IMR-90 (cell line): Measurements from ENCODE around the gene PRKAR2A. TPM values are rescaled to one million over a fixed set of nuclear protein-coding genes. Genes with fewer than 3 reads are reported as not detected.

ENCODE experiments used
- ATAC-seq: fragments of 200-7000 bp; cut with Tn5 transposase; 2 replicates; pipeline ENCODE4 v1.9.1; 2020; ENCODE audit warnings: low read depth, mild to moderate bottlenecking, moderate library complexity
- BruUV-seq: library from RNA; stranded (reverse); fragments of 400-500 nt; replicated peaks from 2 replicates; lab custom pipeline; 2021; lab: Mats Ljungman, UMichigan
- CTCF ChIA-PET: fragments of 300-600 bp; formaldehyde crosslinking; extraction: SDS; loops from one replicate; lab custom pipeline; 2021; ENCODE audit warnings: antibody characterized with exemption; lab: Yijun Ruan, JAX
- POLR2A ChIA-PET: fragments of 300-600 bp; sonication (Branson Sonifier 250); formaldehyde crosslinking; loops from one replicate; lab custom pipeline; 2022; ENCODE audit warnings: antibody characterized with exemption; ENCODE audit not compliant: unreplicated experiment; lab: Charles Lee
- DNase-seq: peaks from one replicate; pipeline ENCODE4 v3.0.0; 2013
- H2AFZ ChIP-seq: replicated peaks from 2 replicates; pipeline ENCODE3; 2013; ENCODE audit warnings: low read length, mild to moderate bottlenecking; ENCODE audit not compliant: poor library complexity
- H2AK5ac ChIP-seq: 2 replicates; pipeline ENCODE4 v1.6.1; 2013; ENCODE audit warnings: low read depth, low read length, inconsistent platforms
- H2AK9ac ChIP-seq: replicated peaks from 2 replicates; pipeline ENCODE3; 2013; ENCODE audit warnings: mild to moderate bottlenecking, low read depth, low read length, moderate library complexity; ENCODE audit not compliant: poor library complexity
- H2BK120ac ChIP-seq: 2 replicates; pipeline ENCODE4 v1.6.1; 2013; ENCODE audit warnings: low read depth, low read length, inconsistent platforms
- H2BK15ac ChIP-seq: 3 replicates; pipeline ENCODE4 v1.6.1; 2013; ENCODE audit warnings: low read depth, low read length, inconsistent platforms
- H2BK20ac ChIP-seq: 2 replicates; pipeline ENCODE4 v1.6.1; 2013; ENCODE audit warnings: low read depth, mild to moderate bottlenecking, inconsistent platforms, low read length, moderate library complexity
- H2BK5ac ChIP-seq: 2 replicates; pipeline ENCODE4 v1.6.1; 2013; ENCODE audit warnings: mild to moderate bottlenecking, low read depth, low read length, inconsistent platforms; ENCODE audit not compliant: poor library complexity, severe bottlenecking
- H3K14ac ChIP-seq: replicated peaks from 2 replicates; pipeline ENCODE4 v1.6.1; 2013; ENCODE audit warnings: low read depth, low read length, inconsistent platforms
- H3K18ac ChIP-seq: 2 replicates; pipeline ENCODE4 v1.6.1; 2013; ENCODE audit warnings: low read depth, low read length, control low read depth
- H3K23ac ChIP-seq: 2 replicates; pipeline ENCODE4 v1.6.1; 2013; ENCODE audit warnings: low read depth, low read length, inconsistent platforms
- H3K27ac ChIP-seq: 2 replicates; pipeline ENCODE4 v1.5.1; 2013; ENCODE audit warnings: mild to moderate bottlenecking, control low read depth, low read length; ENCODE audit not compliant: insufficient read depth
- H3K27me3 ChIP-seq: 2 replicates; pipeline ENCODE4 v1.6.1; 2013; ENCODE audit warnings: low read length; ENCODE audit not compliant: control insufficient read depth, insufficient read depth
- H3K36me3 ChIP-seq: 2 replicates; pipeline ENCODE4 v1.6.1; 2013; ENCODE audit warnings: low read length, mixed read lengths; ENCODE audit not compliant: control insufficient read depth, insufficient read depth
- H3K4ac ChIP-seq: 2 replicates; pipeline ENCODE4 v1.6.1; 2013; ENCODE audit warnings: low read depth, low read length, inconsistent platforms
- H3K4me1 ChIP-seq: 2 replicates; pipeline ENCODE4 v1.6.1; 2013; ENCODE audit warnings: low read length, mixed read lengths; ENCODE audit not compliant: control insufficient read depth, insufficient read depth
- H3K4me2 ChIP-seq: 2 replicates; pipeline ENCODE4 v1.6.1; 2013; ENCODE audit warnings: low read depth, mild to moderate bottlenecking, control low read depth, low read length, moderate library complexity
- H3K4me3 ChIP-seq: 2 replicates; pipeline ENCODE4 v1.5.1; 2013; ENCODE audit warnings: low read depth, mild to moderate bottlenecking, control low read depth, low read length, moderate library complexity; ENCODE audit not compliant: insufficient read depth
- H3K56ac ChIP-seq: 2 replicates; pipeline ENCODE4 v1.6.1; 2013; ENCODE audit warnings: low read length, inconsistent platforms; ENCODE audit not compliant: insufficient read depth; ENCODE audit errors: extremely low read depth
- H3K79me1 ChIP-seq, 2 experiments: 2 replicates each; pipeline ENCODE4 v1.6.1; 2013; ENCODE audit warnings: low read length in 2 of 2, inconsistent platforms in 1 of 2, low read depth in 1 of 2
- H3K9ac ChIP-seq: 2 replicates; pipeline ENCODE4 v1.6.1; 2013; ENCODE audit warnings: low read depth, low read length, control low read depth
- H3K9me1 ChIP-seq: 2 replicates; pipeline ENCODE4 v1.6.1; 2013; ENCODE audit warnings: low read length, inconsistent platforms; ENCODE audit not compliant: insufficient read depth
- H3K9me3 ChIP-seq: 2 replicates; pipeline ENCODE4 v1.6.1; 2013; ENCODE audit warnings: low read length; ENCODE audit not compliant: control insufficient read depth, insufficient read depth
- H4K20me1 ChIP-seq: 2 replicates; pipeline ENCODE4 v1.6.1; 2013; ENCODE audit warnings: low read length, inconsistent platforms; ENCODE audit not compliant: insufficient read depth
- H4K5ac ChIP-seq: 2 replicates; pipeline ENCODE4 v1.6.1; 2013; ENCODE audit warnings: mild to moderate bottlenecking, low read depth, low read length, control low read depth
- H4K8ac ChIP-seq, 2 experiments: 2 replicates each; pipeline ENCODE4 v1.6.1; 2013; ENCODE audit warnings: low read depth in 2 of 2, low read length in 2 of 2, control low read depth in 1 of 2, inconsistent platforms in 1 of 2
- H4K91ac ChIP-seq: 2 replicates; pipeline ENCODE4 v1.6.1; 2013; ENCODE audit warnings: low read depth, low read length, inconsistent platforms; ENCODE audit not compliant: insufficient read depth
- CEBPB ChIP-seq: IDR thresholded peaks from 2 replicates; pipeline ENCODE4 v1.6.1; 2012; ENCODE audit warnings: low read depth, low read length, improper control_type of control experiment
- FOS ChIP-seq: fragments of 150-350 bp; IDR thresholded peaks from 2 replicates; pipeline ENCODE4 v1.6.1; 2016; ENCODE audit warnings: low read depth, low read length
- MAZ ChIP-seq: IDR thresholded peaks from 2 replicates; pipeline ENCODE4 v1.6.1; 2012; ENCODE audit warnings: low read depth, mild to moderate bottlenecking, low read length, improper control_type of control experiment, moderate library complexity, borderline replicate concordance
- RFX5 ChIP-seq: IDR thresholded peaks from 2 replicates; pipeline ENCODE4 v1.8.0; 2012; ENCODE audit warnings: low read depth, mild to moderate bottlenecking, low read length, moderate library complexity
- WGBS, 2 experiments: methylation state at CpG; one replicate each; pipeline versions ENCODE4 v1.1.5 to v1.1.7; 2013; ENCODE audit warnings: missing lambda C conversion rate in 2 of 2; ENCODE audit not compliant: insufficient read length in 1 of 2; ENCODE audit errors: extremely low coverage in 2 of 2; 5-methylcytosine and 5-hydroxymethylcytosine counted together
- dilution Hi-C: fragments of 300-500 bp; cut with HindIII; formaldehyde crosslinking; loops from one replicate; pipeline ENCODE4 v1.14.3; 2018; ENCODE audit warnings: low sequenced_read_pairs; ENCODE audit not compliant: unreplicated experiment
- in situ Hi-C: fragments of 300-500 bp; cut with MboI; formaldehyde crosslinking; loops from 3 replicates; pipeline ENCODE4 v1.14.3; 2019; ENCODE audit warnings: low sequenced_read_pairs, inconsistent platforms, mixed read lengths
- intact Hi-C: fragments of 100-400 bp; cut with micrococcal nuclease; formaldehyde crosslinking; loops from 2 replicates; pipeline ENCODE4 v1.10.0; 2022
- polyA plus RNA-seq, 3 experiments: library from polyadenylated mRNA; depleted of rRNA; stranded (reverse); fragments of >200 nt; gene quantifications; 2 replicates each; pipeline ENCODE4 v1.2.3, GENCODE V29; 2012; ENCODE audit warnings: low replicate concordance in 1 of 3
- total RNA-seq: library from RNA; depleted of rRNA; stranded (reverse); fragments of >200 nt; gene quantifications from 2 replicates; pipeline ENCODE4 v1.2.3, GENCODE V29; 2012
- TF ChIP-seq, protein P1 (sequence below): conservative IDR thresholded peaks from 2 replicates; pipeline ENCODE4 v1.5.1; 2012; ENCODE audit warnings: mild to moderate bottlenecking, low read depth, low read length, improper control_type of control experiment

PRKAR2A gene
- total and polyA plus RNA-seq, 2 of the 4 experiments (the other 2 are of a cell fraction) = 11.3 to 48.2 TPM

DNA sequence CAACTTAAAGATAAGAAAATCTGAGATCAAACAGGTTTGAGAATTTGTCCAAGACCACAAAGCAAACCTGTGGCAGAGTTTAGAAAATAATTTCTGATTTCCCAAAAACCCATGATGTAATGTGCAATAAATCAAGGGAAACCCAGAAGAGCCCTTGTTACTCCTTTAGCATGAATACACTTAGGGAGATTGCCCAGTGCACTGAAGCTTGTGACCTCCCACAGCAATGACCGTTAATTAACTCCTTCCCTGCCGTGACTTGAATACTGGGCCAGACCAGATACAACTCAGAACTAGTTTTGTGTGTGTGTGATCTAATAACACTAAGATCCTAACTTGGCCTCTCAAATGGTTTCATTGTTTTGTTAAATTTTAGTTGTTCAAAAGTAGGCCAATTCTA lies 2.5 kb downstream of the PRKAR2A start:
- intact Hi-C loops (loop anchor here (5.0 to 10.0 kb wide), 3 partner anchors 72 to 1260 kb away; partner anchors contain the start of genes ARIH2 and QRICH1), dilution Hi-C loops (no loop called here), in situ Hi-C loops (no loop called here)
- DNase-seq (no peak), ATAC-seq (no peak)
- Histone ChIP-seq H3K9me1 (peaks cover 14% of the 10 kb centered on the region; the same call in 1 of the 2 replicates), H4K8ac (no peak overlapping the region), H3K4ac (no peak overlapping the region), H2BK20ac (no peak overlapping the region), H2BK5ac (no peak overlapping the region), H3K4me1 (peaks cover 5% of the 10 kb centered on the region), H3K27me3 (no peaks in the 10 kb centered on the region), H2AK9ac (no peak overlapping the region), H3K9ac (no peak overlapping the region), H2AK5ac (no peak overlapping the region), H4K91ac (no peak overlapping the region), H3K14ac (no peak overlapping the region), H3K56ac (no peak overlapping the region), H3K18ac (no peak overlapping the region), H3K23ac (no peak overlapping the region), H3K4me2 (peak overlapping the region; percentile 45; the same call in 1 of the 2 replicates), H3K4me3 (no peak overlapping the region), H2BK15ac (no peak overlapping the region), H3K9me3 (no peaks in the 10 kb centered on the region), H2BK120ac (no peak overlapping the region), H4K20me1 (peaks cover 13% of the 10 kb centered on the region), H3K36me3 (no peaks in the 10 kb centered on the region), H2AFZ (no peak overlapping the region), H3K79me1 (peaks cover 3 to 38% of the 10 kb centered on the region in 2 experiments; a peak in 3 of 4 replicates), H4K5ac (no peak overlapping the region), H3K27ac (no peak overlapping the region)
- no CpG with 5 or more reads among the region's 2 CpGs for WGBS, 2 experiments
- no TSS peak for BruUV-seq
- POLR2A ChIA-PET = interaction anchor here (0.6 kb wide), 1 partner anchor 114 kb away, joined by 4 read pairs; no protein-coding TSS in a partner anchor
- CTCF ChIA-PET = no interaction called here
- TF ChIP-seq FOS = no peak
- TF ChIP-seq MAZ = no peak
- no peak for TF ChIP-seq RFX5
- TF ChIP-seq, protein P1, sequence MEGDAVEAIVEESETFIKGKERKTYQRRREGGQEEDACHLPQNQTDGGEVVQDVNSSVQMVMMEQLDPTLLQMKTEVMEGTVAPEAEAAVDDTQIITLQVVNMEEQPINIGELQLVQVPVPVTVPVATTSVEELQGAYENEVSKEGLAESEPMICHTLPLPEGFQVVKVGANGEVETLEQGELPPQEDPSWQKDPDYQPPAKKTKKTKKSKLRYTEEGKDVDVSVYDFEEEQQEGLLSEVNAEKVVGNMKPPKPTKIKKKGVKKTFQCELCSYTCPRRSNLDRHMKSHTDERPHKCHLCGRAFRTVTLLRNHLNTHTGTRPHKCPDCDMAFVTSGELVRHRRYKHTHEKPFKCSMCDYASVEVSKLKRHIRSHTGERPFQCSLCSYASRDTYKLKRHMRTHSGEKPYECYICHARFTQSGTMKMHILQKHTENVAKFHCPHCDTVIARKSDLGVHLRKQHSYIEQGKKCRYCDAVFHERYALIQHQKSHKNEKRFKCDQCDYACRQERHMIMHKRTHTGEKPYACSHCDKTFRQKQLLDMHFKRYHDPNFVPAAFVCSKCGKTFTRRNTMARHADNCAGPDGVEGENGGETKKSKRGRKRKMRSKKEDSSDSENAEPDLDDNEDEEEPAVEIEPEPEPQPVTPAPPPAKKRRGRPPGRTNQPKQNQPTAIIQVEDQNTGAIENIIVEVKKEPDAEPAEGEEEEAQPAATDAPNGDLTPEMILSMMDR = no peak
- no peak for TF ChIP-seq CEBPB
